Activated naive CD4-positive, alpha-beta T cell treated with anti-CD3 and anti-CD28 coated beads, Interleukin-2, amount 50 U/mL, for 16 hours (primary cell): ENCODE results near the gene RIN3.

Experiments
- DNase-seq: peaks from one replicate; pipeline ENCODE4 v3.0.0-alpha.2; 2020

The RIN3 gene

GRCh38 chr14:92651106-92651757 is 137.7 kb downstream of the RIN3 start:
- peak; percentile 80 for DNase-seq

DNA sequence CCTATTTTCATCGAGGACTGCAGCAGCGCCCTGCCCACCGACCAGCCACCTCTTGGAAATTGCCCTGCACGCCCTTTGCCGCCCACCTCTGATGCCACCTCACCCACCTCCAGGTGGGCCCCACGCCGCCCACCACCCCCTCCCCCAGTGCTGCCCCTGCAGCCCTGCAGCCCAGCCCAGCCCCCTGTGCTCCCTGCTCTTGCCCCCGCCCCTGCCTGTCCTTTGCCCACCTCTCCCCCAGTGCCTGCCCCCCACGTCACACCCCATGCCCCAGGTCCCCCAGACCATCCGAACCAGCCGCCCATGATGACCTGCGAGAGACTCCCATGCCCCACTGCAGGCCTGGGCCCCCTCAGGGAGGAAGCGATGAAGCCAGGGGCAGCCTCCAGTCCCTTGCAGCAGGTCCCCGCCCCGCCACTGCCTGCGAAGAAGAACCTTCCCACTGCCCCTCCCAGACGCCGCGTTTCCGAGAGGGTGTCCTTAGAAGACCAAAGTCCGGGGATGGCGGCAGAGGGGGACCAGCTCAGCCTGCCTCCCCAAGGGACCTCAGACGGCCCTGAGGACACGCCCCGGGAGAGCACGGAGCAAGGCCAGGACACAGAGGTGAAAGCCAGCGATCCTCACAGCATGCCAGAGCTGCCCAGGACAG is 138.3 kb downstream of the RIN3 start:
- DNase-seq = no peak

DNA sequence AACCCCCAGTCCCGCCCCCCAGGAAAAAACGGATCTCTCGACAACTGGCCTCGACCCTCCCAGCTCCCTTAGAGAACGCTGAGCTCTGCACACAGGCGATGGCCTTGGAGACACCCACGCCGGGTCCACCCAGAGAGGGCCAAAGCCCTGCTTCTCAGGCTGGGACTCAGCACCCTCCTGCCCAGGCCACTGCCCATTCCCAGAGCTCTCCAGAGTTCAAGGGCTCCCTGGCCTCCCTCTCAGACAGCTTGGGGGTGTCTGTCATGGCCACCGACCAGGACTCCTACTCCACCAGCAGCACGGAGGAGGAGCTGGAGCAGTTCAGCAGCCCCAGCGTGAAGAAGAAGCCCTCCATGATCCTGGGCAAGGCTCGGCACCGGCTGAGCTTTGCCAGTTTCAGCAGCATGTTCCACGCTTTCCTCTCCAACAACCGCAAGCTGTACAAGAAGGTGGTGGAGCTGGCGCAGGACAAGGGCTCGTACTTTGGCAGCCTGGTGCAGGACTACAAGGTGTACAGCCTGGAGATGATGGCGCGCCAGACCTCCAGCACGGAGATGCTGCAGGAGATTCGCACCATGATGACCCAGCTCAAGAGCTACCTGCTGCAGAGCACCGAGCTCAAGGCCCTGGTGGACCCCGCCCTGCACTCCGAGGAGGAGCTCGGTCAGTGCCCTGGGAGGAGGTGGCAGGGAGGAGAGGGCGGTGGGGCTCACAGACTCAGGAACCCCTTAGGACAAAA is 139.0 kb downstream of the RIN3 start:
- no peak for DNase-seq

DNA sequence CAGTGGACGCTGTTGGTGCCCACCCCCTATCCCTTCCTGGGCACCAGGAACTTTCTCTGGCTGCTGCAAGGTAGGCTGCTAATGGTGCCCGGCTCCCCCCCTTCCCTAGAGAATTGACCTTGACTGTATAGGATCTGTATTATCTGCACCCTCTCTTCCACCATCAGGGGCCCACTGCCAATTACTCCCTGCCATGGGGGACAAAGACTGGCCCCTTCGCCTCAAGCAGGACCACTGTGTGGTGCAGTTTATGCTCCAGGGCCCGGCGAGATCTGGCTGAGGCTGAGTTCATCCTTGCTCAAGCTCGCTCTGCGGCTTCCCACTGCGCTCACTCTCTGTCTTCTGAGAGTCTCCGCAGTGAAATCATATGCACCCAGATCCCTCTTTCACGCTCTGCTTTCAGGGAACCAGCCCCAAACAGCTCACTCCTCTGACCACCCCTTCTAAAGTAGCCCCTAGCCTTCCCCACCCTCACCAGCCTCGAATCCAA is 139.6 kb downstream of the RIN3 start:
- peak; percentile 40 for DNase-seq

DNA sequence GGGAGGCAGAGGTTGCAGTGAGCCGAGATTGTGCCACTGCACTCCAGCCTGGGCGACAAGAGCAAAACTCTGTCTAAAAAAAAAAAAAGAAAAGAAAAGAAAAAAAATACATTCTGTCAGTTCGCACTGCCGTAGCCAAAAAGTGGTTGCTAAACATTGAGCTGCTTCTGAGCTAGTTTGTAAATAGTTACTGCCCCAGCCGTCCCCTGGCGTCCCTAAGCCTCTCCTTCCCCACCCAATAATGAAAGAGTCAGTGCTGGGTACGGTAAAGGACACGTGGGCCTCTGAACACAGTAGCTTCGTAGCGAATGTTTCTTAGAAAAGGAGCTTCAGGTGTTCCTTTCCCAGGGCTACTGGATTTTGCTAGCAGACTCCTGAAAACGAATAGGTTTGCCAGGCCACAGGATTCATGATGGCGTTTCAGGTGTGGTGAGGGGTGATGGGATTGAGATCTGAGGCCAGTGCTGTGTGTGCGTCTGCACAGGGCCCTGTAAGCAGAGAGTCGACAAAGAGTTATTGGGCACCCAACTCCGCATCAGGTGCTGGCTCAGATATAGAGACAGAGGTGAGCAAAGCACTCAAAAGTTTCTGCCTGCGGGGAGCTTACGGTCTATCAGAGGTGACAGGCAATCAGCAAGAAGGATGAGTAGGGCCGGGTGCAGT is 140.8 kb downstream of the RIN3 start:
- DNase-seq = no peak

DNA sequence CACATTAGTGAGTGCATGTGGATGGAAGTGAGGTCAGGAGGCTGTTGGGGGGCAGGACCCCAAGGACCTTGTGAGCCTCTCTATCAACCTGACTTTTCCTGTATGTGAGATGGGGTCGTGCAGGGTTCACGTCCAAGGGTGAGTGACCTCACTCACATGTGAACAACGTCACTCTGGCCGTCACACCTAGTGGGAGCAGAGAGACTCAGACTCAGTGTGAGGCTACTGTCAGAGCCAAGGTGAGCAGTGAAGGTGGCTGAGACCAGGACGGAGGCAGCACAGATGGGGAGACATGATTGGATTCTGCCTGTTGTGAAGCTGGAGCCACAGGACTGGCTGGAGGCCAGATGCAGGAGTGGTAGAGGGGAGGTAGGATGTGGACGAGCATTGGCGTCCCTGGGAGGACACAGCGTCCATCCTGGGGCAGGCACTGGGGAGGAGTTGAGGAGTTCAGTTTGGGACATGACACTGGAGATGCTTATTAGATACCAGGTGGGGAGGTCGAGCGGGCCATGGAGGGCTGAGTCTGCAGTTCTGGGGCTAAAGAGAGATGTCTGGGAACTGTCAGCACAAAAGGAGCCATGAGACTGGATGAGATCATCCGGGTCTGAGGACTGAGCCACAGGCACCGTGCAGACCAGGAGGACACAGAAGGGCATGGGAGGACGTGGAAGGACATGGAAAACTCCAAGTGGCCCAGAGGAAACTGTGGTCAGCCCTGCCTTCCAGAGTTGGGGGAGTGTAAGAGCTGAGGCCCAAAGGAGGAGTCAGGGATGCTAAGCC is 142.0 kb downstream of the RIN3 start:
- no peak for DNase-seq

- no peak for DNase-seq
Observed at GRCh38 chr14:92656306-92657081, 142.9 kb downstream of the RIN3 start.

GRCh38 chr14:92657457-92658142 is 144.0 kb downstream of the RIN3 start:
- no peak for DNase-seq

DNA sequence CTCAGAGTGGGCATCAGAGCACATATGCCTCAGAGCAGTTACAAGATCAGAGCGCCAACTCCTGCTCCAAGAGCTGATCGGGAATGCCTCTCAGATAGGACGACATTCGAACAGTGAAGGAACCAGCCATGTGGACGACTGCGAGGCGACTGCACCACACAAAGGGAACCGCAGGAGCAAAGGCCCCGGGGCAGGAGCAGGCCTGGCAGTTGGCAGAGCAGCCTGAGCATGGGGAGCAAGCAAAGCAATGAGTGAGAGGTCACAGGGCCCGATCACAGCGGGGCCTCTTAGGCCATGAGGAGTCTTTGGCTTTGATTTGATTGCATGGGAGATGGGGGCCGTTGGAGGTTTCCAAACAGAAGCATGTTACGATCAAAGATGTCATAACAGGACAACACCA is 144.6 kb downstream of the RIN3 start:
- no peak for DNase-seq

GRCh38 chr14:92658684-92659083 is 145.1 kb downstream of the RIN3 start:
- DNase-seq = no peak

GRCh38 chr14:92659765-92660561 is 146.4 kb downstream of the RIN3 start:
- DNase-seq = no peak

GRCh38 chr14:92660571-92660970 is 147.0 kb downstream of the RIN3 start:
- DNase-seq = no peak

GRCh38 chr14:92663049-92663448 is 149.5 kb downstream of the RIN3 start:
- no peak for DNase-seq

DNA sequence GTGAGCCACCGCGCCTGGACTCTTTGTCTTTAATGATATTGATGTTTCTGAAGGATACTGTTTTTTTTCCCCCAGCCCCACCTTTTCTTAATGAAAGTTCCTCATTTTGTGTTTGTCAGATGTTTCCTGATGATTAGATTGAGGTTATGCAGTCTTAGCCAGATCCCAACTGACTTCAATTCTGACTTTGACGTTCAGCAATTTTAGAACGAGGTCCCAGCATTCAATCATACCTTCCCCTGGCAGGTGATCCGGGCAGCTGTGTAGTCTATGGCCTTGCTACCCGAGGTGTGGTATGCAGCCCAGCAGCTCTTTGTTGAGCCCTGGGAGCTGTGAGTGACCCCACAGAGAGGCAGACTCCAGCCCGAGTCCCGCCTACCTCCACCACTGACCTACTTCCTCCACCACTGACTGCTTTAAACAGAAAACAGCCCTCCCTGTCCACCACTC is 152.1 kb downstream of the RIN3 start:
- DNase-seq = no peak

DNA sequence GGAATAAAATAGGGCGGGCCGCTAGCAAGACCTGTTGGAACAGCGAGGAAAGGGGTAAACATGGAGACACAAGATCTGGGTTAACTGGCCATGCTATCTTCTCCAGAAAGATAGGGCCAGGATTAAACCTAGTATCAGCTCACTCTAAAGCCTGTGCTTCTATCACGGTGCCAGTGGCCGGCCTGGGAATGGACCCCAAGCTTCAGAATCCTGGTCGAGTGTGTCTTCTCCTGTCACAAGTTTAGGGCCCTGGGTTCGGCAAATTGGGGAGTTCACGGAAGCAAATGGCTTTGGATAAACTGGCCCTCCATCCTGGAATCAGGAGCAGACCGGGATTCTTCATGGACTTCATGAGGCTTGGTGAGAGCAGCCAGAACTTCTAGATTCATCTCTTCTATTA is 152.7 kb downstream of the RIN3 start:
- no peak for DNase-seq

DNA sequence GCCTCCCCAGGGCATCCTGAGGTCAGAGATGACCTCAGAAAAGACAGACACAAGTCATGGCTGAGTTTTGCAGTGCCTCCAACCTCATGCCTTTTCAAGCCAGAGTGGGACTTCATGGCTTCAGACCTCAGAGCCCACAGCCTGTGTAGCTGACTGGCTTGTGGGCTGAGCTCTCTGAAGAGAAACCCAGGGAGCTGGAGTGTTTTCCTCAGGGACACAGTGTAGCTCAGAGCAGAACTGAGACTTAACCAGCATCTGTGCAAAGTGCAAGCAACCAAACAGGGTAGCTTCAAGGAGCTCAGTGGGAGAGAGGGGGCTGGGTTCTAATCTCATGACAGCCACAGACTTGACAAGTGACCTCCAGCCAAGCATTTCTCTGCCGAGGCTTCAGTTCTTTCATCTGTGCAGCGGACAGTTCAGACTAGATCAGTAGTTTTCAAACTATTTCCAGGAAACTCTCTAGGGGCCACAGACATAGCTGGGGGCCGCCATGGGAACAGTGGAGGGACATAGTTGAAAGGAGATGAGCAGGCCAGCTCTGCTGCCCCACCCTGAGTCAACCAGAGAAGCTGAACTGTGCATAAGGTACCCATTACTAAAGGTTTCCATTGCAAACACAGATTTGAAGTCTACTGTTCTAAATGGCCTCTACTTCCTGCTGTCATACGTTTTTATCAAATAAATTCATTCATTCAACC is 154.8 kb downstream of the RIN3 start:
- DNase-seq = no peak

DNA sequence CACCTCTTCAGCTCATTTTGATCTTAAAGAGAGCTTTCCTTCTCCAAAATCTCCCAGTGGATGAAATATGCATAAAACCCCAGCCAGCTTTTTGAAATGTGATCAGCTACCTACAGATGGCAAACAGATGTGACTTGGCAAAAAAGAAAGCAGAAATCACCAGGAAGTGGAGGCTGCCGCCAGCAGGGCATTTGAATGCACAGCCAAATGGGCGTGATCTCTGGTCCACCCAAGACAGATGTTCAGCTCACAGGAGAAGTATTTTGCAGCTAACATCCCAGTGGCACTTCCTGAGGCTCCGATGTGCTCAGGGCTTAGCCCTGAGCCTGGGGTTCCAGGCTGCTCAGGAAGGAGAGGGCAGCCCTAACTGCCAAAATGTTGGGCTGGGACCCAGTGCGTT is 156.6 kb downstream of the RIN3 start:
- no peak for DNase-seq

GRCh38 chr14:92670643-92671366 is 157.2 kb downstream of the RIN3 start:
- DNase-seq = no peak

DNA sequence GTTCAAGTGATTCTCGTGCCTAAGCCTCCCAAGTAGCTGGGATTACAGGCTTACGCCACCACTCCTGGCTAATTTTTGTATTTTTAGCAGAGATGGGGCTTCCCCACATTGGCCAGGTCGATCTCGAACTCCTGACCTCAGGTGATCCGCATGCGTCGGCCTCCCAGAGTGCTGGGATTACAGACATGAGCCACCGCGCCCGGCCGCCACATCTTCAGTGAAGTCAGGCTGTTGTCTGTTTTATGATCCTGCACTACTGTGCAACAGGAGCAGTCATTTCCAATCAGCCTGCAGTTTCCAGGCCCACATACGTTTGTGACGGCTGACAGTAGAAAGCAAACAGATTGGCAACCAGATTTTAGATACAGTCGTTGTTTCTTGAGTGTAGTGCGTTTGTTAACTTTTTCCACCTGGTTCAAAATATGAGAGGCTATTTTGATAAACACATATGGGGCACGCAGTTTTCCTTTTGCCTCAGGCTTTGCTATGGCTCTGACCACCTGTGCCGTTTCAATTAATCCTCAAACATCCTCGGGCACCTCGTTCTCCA is 160.1 kb downstream of the RIN3 start:
- peak; percentile 3 for DNase-seq
